DOHH2 (cell line): Measurements from ENCODE around the gene SLC29A3.

ENCODE experiments used
- EZH2phosphoT487 ChIP-seq: fragments of 200-600 bp; sonication (generic); IDR thresholded peaks from 2 replicates; pipeline ENCODE4 v1.6.1; 2017; ENCODE audit warnings: borderline replicate concordance, mild to moderate bottlenecking, antibody characterized with exemption, low read length, moderate library complexity, mixed read lengths
- TF ChIP-seq, protein P1 (sequence below): fragments of 200-600 bp; sonication (generic); IDR thresholded peaks from one replicate; pipeline ENCODE4 v1.5.1; 2014; ENCODE audit warnings: antibody characterized with exemption, mild to moderate bottlenecking, low read depth, low read length; ENCODE audit not compliant: poor library complexity, severe bottlenecking

DNA sequence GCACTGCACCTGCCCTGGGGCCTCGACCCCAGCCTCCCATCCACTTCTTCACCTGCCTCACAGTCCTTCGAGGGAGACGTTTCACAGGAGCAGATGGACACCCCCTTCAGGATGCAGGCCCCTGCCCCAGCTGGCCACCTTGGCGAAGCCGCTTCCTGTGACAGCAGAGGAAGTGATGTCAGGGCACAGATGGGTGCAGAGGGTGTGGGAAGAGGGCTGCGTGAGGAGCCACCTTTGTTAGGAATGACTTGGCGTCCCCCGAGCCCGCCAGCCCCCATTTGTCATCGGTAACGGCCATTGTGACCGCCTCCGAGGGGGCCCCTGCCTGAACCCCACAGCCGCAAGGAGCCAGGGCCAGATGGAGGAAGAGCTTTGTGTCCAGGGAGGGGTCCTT lies 47.4 kb upstream of the SLC29A3 start:
- no peak for TF ChIP-seq EZH2phosphoT487
- TF ChIP-seq, protein P1, sequence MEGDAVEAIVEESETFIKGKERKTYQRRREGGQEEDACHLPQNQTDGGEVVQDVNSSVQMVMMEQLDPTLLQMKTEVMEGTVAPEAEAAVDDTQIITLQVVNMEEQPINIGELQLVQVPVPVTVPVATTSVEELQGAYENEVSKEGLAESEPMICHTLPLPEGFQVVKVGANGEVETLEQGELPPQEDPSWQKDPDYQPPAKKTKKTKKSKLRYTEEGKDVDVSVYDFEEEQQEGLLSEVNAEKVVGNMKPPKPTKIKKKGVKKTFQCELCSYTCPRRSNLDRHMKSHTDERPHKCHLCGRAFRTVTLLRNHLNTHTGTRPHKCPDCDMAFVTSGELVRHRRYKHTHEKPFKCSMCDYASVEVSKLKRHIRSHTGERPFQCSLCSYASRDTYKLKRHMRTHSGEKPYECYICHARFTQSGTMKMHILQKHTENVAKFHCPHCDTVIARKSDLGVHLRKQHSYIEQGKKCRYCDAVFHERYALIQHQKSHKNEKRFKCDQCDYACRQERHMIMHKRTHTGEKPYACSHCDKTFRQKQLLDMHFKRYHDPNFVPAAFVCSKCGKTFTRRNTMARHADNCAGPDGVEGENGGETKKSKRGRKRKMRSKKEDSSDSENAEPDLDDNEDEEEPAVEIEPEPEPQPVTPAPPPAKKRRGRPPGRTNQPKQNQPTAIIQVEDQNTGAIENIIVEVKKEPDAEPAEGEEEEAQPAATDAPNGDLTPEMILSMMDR = no peak
